ENCODE results near the gene R3HDM1.

- TF ChIP-seq ZNF274 (IDR thresholded peaks at IDR 0.05; ENCODE audit: low read depth, low read length) = no peak
- TF ChIP-seq YY1 (IDR thresholded peaks at IDR 0.05; ENCODE audit: insufficient read depth, insufficient read length) = no peak
- TF ChIP-seq SUZ12 (IDR thresholded peaks at IDR 0.05; ENCODE audit: extremely low read depth, insufficient read depth, insufficient read length) = no peak
Measured at GRCh38 chr2:135637456-135638087, 106.3 kb downstream of the R3HDM1 start.

All from NT2/D1 (cell line).